NB4 (cell line): ENCODE results near the gene CCNYL1.
A peak's percentile ranks its signal among the peaks of the same experiment; 100 is the strongest.
"Not testable (repeated sequence)": the region's sequence is repeated elsewhere in the genome, so short reads cannot be mapped to it uniquely, and the experiment has no call there.

Source experiments
- DNase-seq: peaks from one replicate; pipeline ENCODE4 v3.0.0; 2010; ENCODE audit warnings: low read depth
- H3K4me3 ChIP-seq: one replicate; pipeline ENCODE4 v1.5.1; 2011; ENCODE audit warnings: mild to moderate bottlenecking, low read depth, low read length, moderate library complexity
- MYC ChIP-seq: IDR thresholded peaks from 2 replicates; pipeline ENCODE4 v1.6.1; 2011; ENCODE audit warnings: low read depth, low read length
- POLR2A ChIP-seq: IDR thresholded peaks from 2 replicates; pipeline ENCODE4 v1.6.1; 2011; ENCODE audit warnings: mild to moderate bottlenecking; ENCODE audit not compliant: insufficient read length; ENCODE audit errors: extremely low read depth
- TF ChIP-seq, protein P1 (sequence below): IDR thresholded peaks from one replicate; pipeline ENCODE4 v1.5.1; 2012; ENCODE audit warnings: low read depth, low read length
- TF ChIP-seq, protein P2 (sequence below): IDR thresholded peaks from 2 replicates; pipeline ENCODE4 v1.6.1; 2011; ENCODE audit warnings: low read depth, low read length

Gene CCNYL1

DNA sequence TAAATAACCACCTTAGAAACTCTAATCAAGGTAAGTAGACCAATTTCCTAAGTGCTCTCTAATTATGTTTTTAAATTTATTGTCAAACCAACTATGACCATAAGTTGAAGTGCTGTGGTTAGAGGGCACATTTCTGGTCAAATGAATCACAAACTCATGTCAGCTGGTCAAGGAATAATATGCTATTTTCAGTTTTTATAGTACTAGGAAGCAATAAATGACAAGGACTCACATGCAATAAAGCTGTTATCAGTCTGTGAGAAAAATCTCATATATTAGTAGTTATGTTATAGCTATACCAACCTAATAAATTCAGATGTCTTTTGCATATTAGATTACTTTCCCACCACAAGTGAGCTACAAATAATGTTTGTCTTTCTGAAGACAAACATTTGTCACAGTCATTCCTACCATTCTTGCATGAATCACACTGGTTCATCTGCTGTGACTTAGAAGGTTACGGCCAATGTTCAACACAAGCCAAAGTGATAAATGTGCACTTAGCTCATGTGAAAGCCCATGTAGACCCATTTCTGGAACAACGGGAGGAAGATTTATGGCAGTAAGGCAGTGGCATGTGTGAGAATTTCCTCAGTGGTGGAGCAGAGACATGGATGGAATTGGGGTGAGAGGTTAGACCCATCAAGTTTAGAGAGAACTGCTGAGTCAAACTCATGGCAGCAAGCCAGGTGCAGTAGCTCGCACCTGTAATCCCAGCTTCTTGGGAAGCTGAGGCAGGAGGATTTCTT, 27.4 kb upstream of the CCNYL1 start:
- DNase-seq = peak; percentile 11
- TF ChIP-seq, protein P1, sequence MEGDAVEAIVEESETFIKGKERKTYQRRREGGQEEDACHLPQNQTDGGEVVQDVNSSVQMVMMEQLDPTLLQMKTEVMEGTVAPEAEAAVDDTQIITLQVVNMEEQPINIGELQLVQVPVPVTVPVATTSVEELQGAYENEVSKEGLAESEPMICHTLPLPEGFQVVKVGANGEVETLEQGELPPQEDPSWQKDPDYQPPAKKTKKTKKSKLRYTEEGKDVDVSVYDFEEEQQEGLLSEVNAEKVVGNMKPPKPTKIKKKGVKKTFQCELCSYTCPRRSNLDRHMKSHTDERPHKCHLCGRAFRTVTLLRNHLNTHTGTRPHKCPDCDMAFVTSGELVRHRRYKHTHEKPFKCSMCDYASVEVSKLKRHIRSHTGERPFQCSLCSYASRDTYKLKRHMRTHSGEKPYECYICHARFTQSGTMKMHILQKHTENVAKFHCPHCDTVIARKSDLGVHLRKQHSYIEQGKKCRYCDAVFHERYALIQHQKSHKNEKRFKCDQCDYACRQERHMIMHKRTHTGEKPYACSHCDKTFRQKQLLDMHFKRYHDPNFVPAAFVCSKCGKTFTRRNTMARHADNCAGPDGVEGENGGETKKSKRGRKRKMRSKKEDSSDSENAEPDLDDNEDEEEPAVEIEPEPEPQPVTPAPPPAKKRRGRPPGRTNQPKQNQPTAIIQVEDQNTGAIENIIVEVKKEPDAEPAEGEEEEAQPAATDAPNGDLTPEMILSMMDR = no peak
- TF ChIP-seq POLR2A = no peak
- TF ChIP-seq MYC = no peak
- TF ChIP-seq, protein P2, sequence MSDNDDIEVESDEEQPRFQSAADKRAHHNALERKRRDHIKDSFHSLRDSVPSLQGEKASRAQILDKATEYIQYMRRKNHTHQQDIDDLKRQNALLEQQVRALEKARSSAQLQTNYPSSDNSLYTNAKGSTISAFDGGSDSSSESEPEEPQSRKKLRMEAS = no peak
- H3K4me3 ChIP-seq = no peak overlapping the region

DNA sequence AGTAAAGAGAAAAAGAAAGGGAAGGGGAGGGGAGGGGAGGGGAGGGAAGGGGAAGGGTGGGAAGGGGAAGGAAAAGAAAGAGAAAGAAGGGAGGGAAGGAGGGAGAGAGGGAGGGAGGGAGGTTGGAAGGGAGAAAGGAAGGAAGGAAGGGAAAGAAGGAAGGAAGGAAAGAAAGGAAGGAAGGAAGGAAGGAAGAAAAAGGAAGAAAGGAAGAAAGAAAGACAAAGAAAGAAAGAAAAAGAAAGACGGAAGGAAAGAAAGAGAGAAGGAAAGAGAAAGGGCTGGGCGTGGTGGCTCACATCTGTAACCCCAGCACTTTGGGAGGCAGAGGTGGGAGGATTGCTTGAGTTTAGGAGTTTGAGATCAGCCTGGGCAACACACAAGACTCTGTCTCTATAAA, 24.6 kb upstream of the CCNYL1 start:
- H3K4me3 ChIP-seq = no peak overlapping the region
- DNase-seq = no peak
- TF ChIP-seq POLR2A = no peak

DNA sequence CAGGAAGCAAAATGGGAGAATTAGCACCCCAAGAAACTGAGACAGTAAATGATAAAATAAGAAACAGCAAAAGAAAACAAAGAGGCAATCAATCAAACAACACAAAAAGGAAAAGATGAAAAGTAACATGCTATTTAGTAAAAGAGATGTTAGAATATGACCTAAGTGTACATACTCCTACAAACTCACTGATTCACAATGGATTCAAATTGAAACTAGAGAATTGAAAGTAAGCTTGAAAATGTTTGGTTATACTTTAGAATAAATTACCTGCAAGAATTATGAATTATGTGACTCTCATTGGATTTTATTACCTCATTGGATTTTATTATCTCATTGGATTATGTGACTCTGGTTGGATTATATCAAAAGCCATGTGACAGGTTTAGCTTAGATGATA, 22.8 kb upstream of the CCNYL1 start:
- no peak for DNase-seq
- TF ChIP-seq, protein P1 = no peak
- TF ChIP-seq POLR2A = no peak
- TF ChIP-seq, protein P2 = no peak
- no peak for TF ChIP-seq MYC
- H3K4me3 ChIP-seq = no peak overlapping the region

DNA sequence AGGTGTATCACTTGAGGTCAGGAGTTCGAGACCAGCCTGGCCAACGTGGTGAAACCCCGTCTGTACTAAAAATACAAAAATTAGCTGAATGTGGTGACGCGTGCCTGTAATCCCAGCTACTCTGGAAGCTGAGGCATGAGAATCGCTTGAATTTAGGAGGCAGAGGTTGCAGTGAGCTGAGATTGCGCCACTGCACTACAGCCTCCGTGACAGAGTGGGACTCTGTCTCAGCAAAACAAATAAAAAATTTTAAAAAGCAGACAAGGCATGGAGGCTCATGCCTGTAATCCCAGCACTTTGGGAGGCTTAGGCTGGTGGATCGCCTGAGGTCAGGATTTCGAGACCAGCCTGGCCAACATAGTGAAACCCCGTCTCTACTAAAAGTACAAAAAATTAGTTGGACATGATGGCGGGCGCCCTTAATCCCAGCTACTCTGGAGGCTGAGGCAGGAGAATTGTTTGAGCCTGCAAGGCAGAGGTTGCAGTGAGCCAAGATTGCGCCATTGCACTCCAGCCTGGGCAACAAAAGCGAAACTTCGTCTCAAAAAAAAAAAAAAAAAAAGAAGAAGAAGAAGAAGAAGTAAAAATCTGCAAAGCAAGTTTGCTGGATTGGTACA, 20.5 kb upstream of the CCNYL1 start:
- H3K4me3 ChIP-seq = not testable (repeated sequence)
- DNase-seq = peak; percentile 22

DNA sequence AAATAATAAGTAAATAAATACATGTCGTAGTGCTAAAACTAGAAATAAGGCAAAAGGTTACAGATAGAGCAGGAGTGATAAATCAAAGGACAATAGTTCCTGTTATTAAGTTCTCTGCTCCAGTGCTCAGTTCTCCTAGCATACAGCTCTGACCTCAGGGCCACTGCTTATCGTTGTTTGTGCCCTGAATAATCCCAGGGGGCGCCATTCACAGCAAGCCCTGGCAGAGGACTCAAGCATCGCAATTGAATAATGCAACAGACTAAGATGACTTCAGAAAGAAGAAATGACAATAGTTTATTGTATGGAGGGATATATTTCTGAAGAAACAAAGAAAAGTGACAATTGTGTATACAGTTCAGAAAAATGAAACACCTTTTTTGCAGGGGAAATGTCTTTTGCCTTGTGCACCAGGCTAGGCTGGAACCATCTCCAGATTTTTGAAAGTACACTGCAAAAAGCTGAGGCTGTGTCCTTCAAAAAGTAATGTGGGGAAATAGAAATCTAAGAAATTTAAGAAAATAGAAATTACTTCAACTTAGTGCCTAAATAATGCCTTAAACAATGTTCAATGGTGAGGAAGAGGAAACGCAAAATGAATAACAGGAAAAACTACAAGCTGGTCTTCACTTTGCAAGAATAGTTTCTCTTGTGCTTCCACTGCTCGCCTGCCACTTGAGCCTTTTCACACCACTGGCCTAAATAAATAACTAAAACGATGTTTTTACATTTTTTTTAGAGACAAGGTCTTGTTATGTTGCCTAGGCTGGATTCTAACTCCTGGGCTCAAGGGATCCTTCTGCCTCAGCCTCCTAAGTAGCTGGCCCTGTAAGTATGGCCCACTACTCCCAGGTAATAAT, 19.0 kb upstream of the CCNYL1 start:
- H3K4me3 ChIP-seq = no peak overlapping the region
- peak; percentile 76 for DNase-seq
- TF ChIP-seq, protein P2 = no peak
- TF ChIP-seq MYC = no peak
- TF ChIP-seq, protein P1 = peak; percentile 66

DNA sequence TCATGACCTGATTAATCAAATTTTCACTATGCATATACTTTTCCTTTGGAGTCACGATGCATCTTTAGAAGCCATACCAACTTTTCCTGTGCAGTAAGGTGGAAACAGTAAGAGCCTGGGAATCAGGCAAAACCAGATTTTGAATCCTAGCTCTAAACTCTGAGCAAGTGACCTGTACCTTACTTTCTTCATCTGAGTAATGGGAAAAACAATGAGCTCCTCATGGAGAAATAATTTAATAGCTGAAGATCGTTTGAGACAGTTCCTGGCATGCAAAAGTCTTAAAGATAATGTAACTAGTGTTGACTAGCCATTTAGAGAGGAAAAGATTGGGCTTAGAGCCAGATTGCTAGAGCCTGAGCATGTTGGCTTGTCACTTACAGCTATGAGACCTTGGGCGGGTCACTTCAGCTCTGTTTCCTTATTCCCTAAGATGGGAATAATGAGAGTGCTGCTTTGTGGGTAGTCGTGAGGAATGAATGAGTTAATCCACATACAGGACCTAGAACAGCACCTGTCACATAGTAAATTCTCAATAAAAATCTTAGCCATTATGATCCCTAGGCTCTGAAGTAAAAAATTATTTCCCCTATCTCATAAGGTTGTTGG, 17.7 kb upstream of the CCNYL1 start:
- H3K4me3 ChIP-seq = no peak overlapping the region
- TF ChIP-seq, protein P1 = no peak
- TF ChIP-seq MYC (no peak), POLR2A (no peak)
- TF ChIP-seq, protein P2 = no peak
- no peak for DNase-seq
